Mesenchymal stem cell (in vitro differentiated cells and primary cell): ENCODE measurements around the gene NDUFA12.

Experiments used
- DNase-seq: peaks from one replicate; pipeline ENCODE4 v3.0.0-alpha.2; 2013
- H2AFZ ChIP-seq: one replicate; pipeline ENCODE4 v1.6.1; 2013; ENCODE audit warnings: low read depth, mild to moderate bottlenecking, control low read depth, inconsistent platforms, low read length, moderate library complexity
- H2AK5ac ChIP-seq: 2 replicates; pipeline ENCODE4 v1.6.1; 2013; ENCODE audit warnings: low read length, moderate library complexity, mild to moderate bottlenecking, inconsistent platforms; ENCODE audit not compliant: severe bottlenecking
- H2BK120ac ChIP-seq: one replicate; pipeline ENCODE4 v1.6.1; 2013; ENCODE audit warnings: low read depth, mild to moderate bottlenecking, inconsistent platforms, low read length, moderate library complexity
- H2BK12ac ChIP-seq, 2 experiments: one replicate each; pipeline ENCODE4 v1.6.1; 2013; ENCODE audit warnings: inconsistent platforms in 2 of 2, low read length in 2 of 2, mild to moderate bottlenecking in 2 of 2, moderate library complexity in 2 of 2, control low read depth in 1 of 2
- H2BK15ac ChIP-seq: one replicate; pipeline ENCODE4 v1.6.1; 2013; ENCODE audit warnings: mild to moderate bottlenecking, low read depth, inconsistent platforms; ENCODE audit not compliant: poor library complexity, severe bottlenecking
- H2BK5ac ChIP-seq: 2 replicates; pipeline ENCODE4 v1.6.1; 2013; ENCODE audit warnings: low read depth, mild to moderate bottlenecking, low read length, control low read depth, inconsistent platforms; ENCODE audit not compliant: poor library complexity, severe bottlenecking
- H3K14ac ChIP-seq, 2 experiments: one replicate each; pipeline ENCODE4 v1.6.1; 2013; ENCODE audit warnings: inconsistent platforms in 2 of 2, low read length in 2 of 2, control low read depth in 1 of 2, mild to moderate bottlenecking in 1 of 2, moderate library complexity in 1 of 2
- H3K18ac ChIP-seq, 2 experiments: one replicate each; pipeline ENCODE4 v1.6.1; 2013; ENCODE audit warnings: inconsistent platforms in 2 of 2, low read length in 2 of 2, control low read depth in 1 of 2, low read depth in 1 of 2, mild to moderate bottlenecking in 1 of 2
- H3K23ac ChIP-seq, 2 experiments: one replicate each; pipeline ENCODE4 v1.6.1; 2013; ENCODE audit warnings: inconsistent platforms in 2 of 2, low read length in 2 of 2, mild to moderate bottlenecking in 2 of 2, moderate library complexity in 2 of 2, control low read depth in 1 of 2
- H3K27ac ChIP-seq: 2 replicates; pipeline ENCODE4 v1.5.1; 2013; ENCODE audit warnings: mild to moderate bottlenecking, moderate library complexity, low read length, control low read depth, inconsistent platforms; ENCODE audit not compliant: poor library complexity, severe bottlenecking
- H3K27me3 ChIP-seq, 2 experiments: 2 replicates each; pipeline versions ENCODE4 v1.6.1 to v1.7.0; 2013; ENCODE audit warnings: low read length in 2 of 2, mild to moderate bottlenecking in 2 of 2, moderate library complexity in 2 of 2, control low read depth in 1 of 2, inconsistent platforms in 1 of 2; ENCODE audit not compliant: control insufficient read depth in 1 of 2, insufficient read depth in 1 of 2
- H3K36me3 ChIP-seq, 2 experiments: 2 replicates each; pipeline versions ENCODE4 v1.6.1 to v1.7.0; 2013; ENCODE audit warnings: low read length in 2 of 2, control low read depth in 1 of 2, inconsistent platforms in 1 of 2, low read depth in 1 of 2, mild to moderate bottlenecking in 1 of 2; ENCODE audit not compliant: insufficient read depth in 2 of 2, control insufficient read depth in 1 of 2
- H3K4ac ChIP-seq, 2 experiments: one replicate each; pipeline ENCODE4 v1.6.1; 2013; ENCODE audit warnings: inconsistent platforms in 2 of 2, low read length in 2 of 2, mild to moderate bottlenecking in 2 of 2, moderate library complexity in 2 of 2, control low read depth in 1 of 2, low read depth in 1 of 2
- H3K4me1 ChIP-seq: 2 replicates; pipeline ENCODE4 v1.6.1; 2013; ENCODE audit warnings: low read depth, low read length, control low read depth; ENCODE audit not compliant: control insufficient read depth, insufficient read depth
- H3K4me2 ChIP-seq: 2 replicates; pipeline ENCODE4 v1.6.1; 2013; ENCODE audit warnings: low read length, mild to moderate bottlenecking, inconsistent platforms; ENCODE audit not compliant: poor library complexity, severe bottlenecking
- H3K4me3 ChIP-seq, 2 experiments: 2 replicates each; pipeline versions ENCODE4 v1.5.1 to v1.7.0; 2013; ENCODE audit warnings: low read length in 2 of 2, mild to moderate bottlenecking in 2 of 2, control low read depth in 1 of 2, low read depth in 1 of 2; ENCODE audit not compliant: insufficient read depth in 1 of 2
- H3K79me1 ChIP-seq: replicated peaks from 2 replicates; pipeline ENCODE4 v1.6.1; 2013; ENCODE audit warnings: mild to moderate bottlenecking, control low read depth, low read length, inconsistent platforms; ENCODE audit not compliant: poor library complexity, severe bottlenecking
- H3K9ac ChIP-seq: 2 replicates; pipeline ENCODE4 v1.7.0; 2013; ENCODE audit warnings: mild to moderate bottlenecking, low read length, moderate library complexity
- H3K9me3 ChIP-seq: 2 replicates; pipeline ENCODE4 v1.7.0; 2013; ENCODE audit warnings: mild to moderate bottlenecking, low read length; ENCODE audit not compliant: control insufficient read depth
- H4K8ac ChIP-seq: one replicate; pipeline ENCODE4 v1.6.1; 2013; ENCODE audit warnings: inconsistent platforms, mild to moderate bottlenecking, low read length, moderate library complexity
- H4K91ac ChIP-seq: one replicate; pipeline ENCODE4 v1.6.1; 2013; ENCODE audit warnings: mild to moderate bottlenecking, low read length, inconsistent platforms
- WGBS: methylation state at CpG from one replicate; pipeline ENCODE4 v1.1.7; 2013; ENCODE audit warnings: mixed read lengths; 5-methylcytosine and 5-hydroxymethylcytosine counted together

Gene NDUFA12

DNA sequence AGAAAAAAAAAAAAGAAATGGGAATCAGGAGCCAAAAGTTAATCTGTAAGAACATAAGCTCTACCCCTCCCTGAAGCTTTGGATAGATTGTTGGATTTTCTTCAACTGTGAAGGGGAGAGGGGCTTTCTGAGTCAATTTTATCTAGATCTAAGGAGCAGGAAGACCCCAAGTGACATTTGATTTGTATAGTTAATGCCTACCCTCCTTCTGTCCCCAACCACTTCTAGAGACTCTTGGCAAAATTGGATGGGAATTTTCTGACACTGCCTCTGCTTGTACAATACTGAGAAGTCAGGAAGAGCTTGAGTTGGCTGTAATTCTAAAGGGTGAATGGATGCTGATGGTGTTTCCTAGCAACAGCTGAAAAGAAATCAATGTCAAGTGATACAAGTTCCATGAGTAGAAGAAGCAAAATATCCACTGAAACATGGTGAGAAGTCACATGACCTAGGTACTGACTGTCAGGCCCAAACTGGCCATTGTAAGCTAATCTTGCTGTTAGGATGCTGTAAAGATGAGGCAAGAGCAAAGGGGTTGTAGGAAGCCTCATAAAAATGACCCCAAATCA, 42.2 kb downstream of the NDUFA12 start:
- Histone ChIP-seq H4K8ac (no peak overlapping the region), H2BK120ac (no peak overlapping the region), H2BK15ac (no peak overlapping the region), H3K4ac (no peak overlapping the region), H3K18ac (no peak overlapping the region), H2BK12ac (no peak overlapping the region), H2AFZ (no peak overlapping the region), H3K4me1 (no peaks in the 10 kb centered on the region), H3K4me3 (no peak overlapping the region), H3K9me3 (no peaks in the 10 kb centered on the region), H3K27ac (no peak overlapping the region), H3K36me3 (no peaks in the 10 kb centered on the region), H3K14ac (no peak overlapping the region), H3K9ac (no peak overlapping the region), H2AK5ac (no peak overlapping the region), H3K4me2 (no peak overlapping the region), H3K79me1 (no peaks in the 10 kb centered on the region), H3K23ac (no peak overlapping the region), H4K91ac (no peak overlapping the region), H3K27me3 (no peaks in the 10 kb centered on the region), H2BK5ac (no peak overlapping the region)
- DNase-seq, result no peak

DNA sequence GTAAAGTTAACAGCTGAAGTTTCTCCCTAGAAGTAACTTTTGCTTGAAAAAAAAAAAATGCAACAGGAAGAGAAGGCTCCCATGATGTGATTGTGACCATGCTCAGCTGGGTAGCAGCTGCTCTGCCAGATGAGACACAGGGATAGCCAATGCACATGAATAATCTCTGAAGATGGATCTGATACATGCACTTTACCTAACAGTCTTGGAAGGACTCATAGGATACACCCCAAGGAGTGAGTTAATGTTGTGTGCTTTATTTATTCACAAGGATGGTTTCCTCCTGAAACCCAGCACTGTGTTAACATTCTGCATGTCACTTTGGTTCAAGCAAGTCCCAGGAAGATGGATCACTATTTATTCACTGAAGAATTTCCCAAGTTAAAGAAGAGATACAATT, 46.5 kb downstream of the NDUFA12 start:
- Histone ChIP-seq H3K36me3 (no peaks in the 10 kb centered on the region), H3K4me1 (no peaks in the 10 kb centered on the region), H3K23ac (no peak overlapping the region), H3K14ac (no peak overlapping the region), H4K8ac (no peak overlapping the region), H2AK5ac (no peak overlapping the region), H2BK15ac (no peak overlapping the region), H2BK12ac (no peak overlapping the region), H3K27me3 (peaks cover 3 to 6% of the 10 kb centered on the region in 2 experiments), H3K4me3 (no peak overlapping the region), H2AFZ (no peak overlapping the region), H3K9ac (no peak overlapping the region), H4K91ac (no peak overlapping the region), H2BK120ac (no peak overlapping the region), H2BK5ac (no peak overlapping the region), H3K4ac (no peak overlapping the region), H3K79me1 (no peaks in the 10 kb centered on the region), H3K9me3 (no peaks in the 10 kb centered on the region), H3K4me2 (no peak overlapping the region), H3K27ac (no peak overlapping the region), H3K18ac (no peak overlapping the region)
- peak; percentile 9 for DNase-seq

DNA sequence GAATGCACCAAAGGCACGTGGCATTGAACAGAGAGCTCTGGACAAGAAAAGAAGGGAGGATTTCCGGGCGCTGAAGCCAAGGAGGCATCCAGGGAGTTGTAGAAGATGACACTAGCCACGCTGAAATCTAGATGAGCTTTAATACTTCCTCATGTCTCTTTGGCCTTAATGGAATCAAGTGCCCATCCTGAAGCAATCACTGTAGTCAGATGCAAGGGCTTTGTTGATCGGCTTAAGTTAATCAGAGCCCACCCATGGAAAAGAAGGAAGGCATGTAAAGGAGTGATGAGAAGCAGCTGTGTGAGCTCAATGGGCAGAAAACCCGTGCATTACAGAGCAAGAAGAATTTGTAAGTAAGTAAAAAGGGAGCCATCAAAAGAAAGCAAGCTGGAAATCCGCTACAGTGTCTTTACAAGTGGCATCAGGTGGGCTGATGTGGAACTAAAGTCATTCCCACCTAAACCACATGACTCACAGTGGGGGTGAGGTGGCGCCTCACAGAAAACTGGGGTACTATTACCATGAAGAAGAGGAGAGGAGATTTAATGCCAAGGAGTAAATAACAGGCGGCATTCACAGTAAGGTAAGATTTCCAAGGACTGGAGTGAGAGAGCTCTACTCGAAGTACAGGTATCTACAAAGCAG, 48.4 kb downstream of the NDUFA12 start:
- Histone ChIP-seq H3K4ac (no peak overlapping the region), H3K36me3 (no peaks in the 10 kb centered on the region), H3K27ac (no peak overlapping the region), H2BK15ac (no peak overlapping the region), H3K23ac (no peak overlapping the region), H2BK12ac (no peak overlapping the region), H2BK5ac (no peak overlapping the region), H3K9me3 (no peaks in the 10 kb centered on the region), H3K4me2 (no peak overlapping the region), H4K91ac (no peak overlapping the region), H3K4me1 (no peaks in the 10 kb centered on the region), H3K27me3 (peaks cover 3 to 6% of the 10 kb centered on the region in 2 experiments), H2AFZ (no peak overlapping the region), H3K9ac (no peak overlapping the region), H4K8ac (no peak overlapping the region), H3K79me1 (no peaks in the 10 kb centered on the region), H2AK5ac (no peak overlapping the region), H3K18ac (no peak overlapping the region), H2BK120ac (no peak overlapping the region), H3K4me3 (no peak overlapping the region), H3K14ac (no peak overlapping the region)
- no peak for DNase-seq
- WGBS, result 90% methylated on average over 10 of the region's 10 CpGs

DNA sequence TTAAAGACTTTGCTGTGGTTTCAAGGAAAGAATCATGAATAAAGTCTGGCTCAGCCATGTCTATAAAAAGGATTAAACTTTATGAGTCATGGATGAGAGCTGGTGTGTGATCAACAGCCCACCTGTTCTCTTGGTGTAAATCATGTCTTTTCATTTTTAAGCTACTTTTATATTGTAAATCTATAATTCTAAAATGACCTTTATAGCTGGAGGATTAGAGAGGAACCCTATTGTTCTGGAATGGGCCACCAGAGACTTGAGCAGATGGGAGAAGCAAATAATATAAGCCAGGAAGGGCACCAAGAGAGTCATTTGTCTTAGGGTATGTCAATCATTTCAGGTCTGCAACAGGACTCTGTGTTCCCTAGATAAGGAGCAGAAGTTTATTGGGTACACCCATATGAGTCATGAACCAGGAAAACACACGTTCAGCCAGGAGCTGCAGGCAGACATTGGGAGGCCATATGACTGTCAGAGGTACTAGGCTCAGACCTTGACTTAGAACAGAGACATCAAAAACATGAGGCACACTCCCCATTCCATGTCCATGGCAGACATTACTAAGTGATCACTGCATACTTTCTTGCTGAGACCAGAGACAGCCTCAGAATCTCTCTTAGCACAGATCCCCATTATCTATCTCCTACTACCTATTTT, 49.3 kb downstream of the NDUFA12 start:
- peak; percentile 42 for DNase-seq
- H2BK12ac ChIP-seq, result no peak overlapping the region
- WGBS, result 4% methylated on average over 1 of the region's 1 CpG

More for the DNA sequence above, 49.3 kb downstream of the NDUFA12 start:
- no peak overlapping the region for H2AK5ac ChIP-seq
- H3K4me1 ChIP-seq, result no peaks in the 10 kb centered on the region
- no peaks in the 10 kb centered on the region for H3K36me3 ChIP-seq
- no peaks in the 10 kb centered on the region for H3K9me3 ChIP-seq
- H2BK15ac ChIP-seq, result no peak overlapping the region
- no peak overlapping the region for H3K14ac ChIP-seq
- H3K27ac ChIP-seq, result no peak overlapping the region
- H4K91ac ChIP-seq, result peak overlapping the region; percentile 47
- no peak overlapping the region for H2AFZ ChIP-seq
- no peak overlapping the region for H3K9ac ChIP-seq
- H3K4me3 ChIP-seq, result no peak overlapping the region
- no peaks in the 10 kb centered on the region for H3K79me1 ChIP-seq
- H3K27me3 ChIP-seq, result peaks cover 3 to 6% of the 10 kb centered on the region in 2 experiments
- no peak overlapping the region for H3K18ac ChIP-seq
- H2BK5ac ChIP-seq, result no peak overlapping the region
- no peak overlapping the region for H3K4me2 ChIP-seq
- H3K4ac ChIP-seq, result no peak overlapping the region
- no peak overlapping the region for H4K8ac ChIP-seq
- no peak overlapping the region for H2BK120ac ChIP-seq
- no peak overlapping the region for H3K23ac ChIP-seq
